Esophagus (tissue), 2 donors: ENCODE results near the gene RBM43. TPM values are rescaled to one million over a fixed set of nuclear protein-coding genes. Genes with fewer than 3 reads are reported as not detected.

Experiments used
- H3K27ac ChIP-seq, 2 donors: one replicate each; pipeline ENCODE4 v1.5.1; 2013; ENCODE audit warnings: low read depth in 2 of 2, mild to moderate bottlenecking in 2 of 2, inconsistent platforms in 1 of 2, low read length in 1 of 2, moderate library complexity in 1 of 2
- H3K27me3 ChIP-seq, 2 donors: one replicate each; pipeline ENCODE4 v1.6.1; 2013; ENCODE audit warnings: low read length in 2 of 2, control low read depth in 1 of 2, mild to moderate bottlenecking in 1 of 2; ENCODE audit not compliant: insufficient read depth in 2 of 2, control insufficient read depth in 1 of 2
- H3K36me3 ChIP-seq, 2 donors: one replicate each; pipeline ENCODE4 v1.6.1; 2013; ENCODE audit warnings: low read length in 1 of 2; ENCODE audit not compliant: control insufficient read depth in 2 of 2, insufficient read depth in 2 of 2
- H3K4me1 ChIP-seq, 2 donors: one replicate each; pipeline ENCODE4 v1.6.1; 2013; ENCODE audit warnings: low read length in 1 of 2; ENCODE audit not compliant: control insufficient read depth in 2 of 2, insufficient read depth in 2 of 2
- H3K4me3 ChIP-seq, 2 donors: one replicate each; pipeline ENCODE4 v1.5.1; 2013; ENCODE audit warnings: low read length in 2 of 2, mild to moderate bottlenecking in 2 of 2, low read depth in 1 of 2, moderate library complexity in 1 of 2
- H3K9me3 ChIP-seq, 2 donors: one replicate each; pipeline ENCODE4 v1.6.1; 2013; ENCODE audit warnings: mild to moderate bottlenecking in 2 of 2, low read depth in 1 of 2, low read length in 1 of 2, moderate library complexity in 1 of 2; ENCODE audit not compliant: control insufficient read depth in 2 of 2, insufficient read depth in 1 of 2
- WGBS, 2 donors: extraction: QIAGEN DNeasy Blood & Tissue Kit; methylation state at CpG; one replicate each; pipeline ENCODE4 v1.1.7; 2013; 5-methylcytosine and 5-hydroxymethylcytosine counted together
- polyA plus RNA-seq, 2 donors: library from polyadenylated mRNA; stranded (reverse); fragments of 200-250 nt; gene quantifications; one replicate each; pipeline ENCODE4 v1.2.3, GENCODE V29; 2013
- donor health status: healthy with polysubstance abuse.
- donor health status: Bipolar disorder and iron deficiency.

The RBM43 gene
- polyA plus RNA-seq, 2 donors, result 1.6 to 1.7 TPM

DNA sequence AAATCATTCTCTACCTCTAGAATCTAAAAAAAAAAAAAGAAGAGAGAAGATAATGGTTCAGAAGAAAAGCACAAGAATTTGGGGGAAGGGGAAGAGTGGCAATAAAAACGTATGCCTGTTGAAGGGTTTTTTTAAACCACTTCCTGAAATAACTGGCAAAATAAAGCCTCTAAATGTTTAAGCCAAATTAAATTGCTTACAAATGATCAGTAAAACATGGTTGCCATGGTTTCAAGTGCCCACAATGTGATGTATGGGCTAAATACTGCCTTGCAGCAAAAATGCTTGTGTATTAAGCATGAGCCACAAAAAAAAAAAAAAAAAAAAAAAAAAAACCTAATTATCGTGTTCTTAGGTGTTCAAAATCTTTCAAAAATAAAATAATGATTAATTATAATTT is 60.8 kb downstream of the RBM43 start:
- no peaks in the 10 kb centered on the region for H3K36me3 ChIP-seq
- no peak overlapping the region for H3K4me3 ChIP-seq
- no peak overlapping the region for H3K27ac ChIP-seq
- whole genome bisulfite sequencing, 2 donors, result 27 to 28% methylated on average over 2 of the region's 2 CpGs
- no peaks in the 10 kb centered on the region for H3K27me3 ChIP-seq
- H3K9me3 ChIP-seq, result no peaks in the 10 kb centered on the region
- H3K4me1 ChIP-seq, result no peaks in the 10 kb centered on the region

- whole genome bisulfite sequencing, 2 donors, result 79 to 82% methylated on average over 5 of the region's 5 CpGs
- H3K9me3 ChIP-seq, result no peaks in the 10 kb centered on the region
- no peaks in the 10 kb centered on the region for H3K4me1 ChIP-seq
- no peaks in the 10 kb centered on the region for H3K27me3 ChIP-seq
- no peaks in the 10 kb centered on the region for H3K36me3 ChIP-seq
- no peak overlapping the region for H3K4me3 ChIP-seq
- no peak overlapping the region for H3K27ac ChIP-seq
Measured at GRCh38 chr2:151200277-151200676, 61.4 kb downstream of the RBM43 start.

- Histone ChIP-seq H3K27ac (no peak overlapping the region), H3K4me1 (no peaks in the 10 kb centered on the region), H3K9me3 (no peaks in the 10 kb centered on the region), H3K27me3 (no peaks in the 10 kb centered on the region), H3K36me3 (no peaks in the 10 kb centered on the region), H3K4me3 (no peak overlapping the region)
- 79 to 90% methylated on average over 2 of the region's 2 CpGs for WGBS, 2 donors
Measured at GRCh38 chr2:151198645-151199044, 63.0 kb downstream of the RBM43 start.

Other genes with a start within 250 kb of the RBM43 start
- 10 to 100 TPM in 1 of 2 donors, 1 to 10 TPM in 1; 7.6 to 10.5 TPM for gene NMI, start 27.8 kb upstream of the RBM43 start, polyA plus RNA-seq
- gene TNFAIP6, start 95.7 kb upstream of the RBM43 start, polyA plus RNA-seq, result under 1 TPM; 0.28 to 0.51 TPM
- gene RIF1, start 148.0 kb upstream of the RBM43 start, polyA plus RNA-seq, result 1 to 10 TPM; 2.7 to 3.1 TPM